Measurements from ENCODE around the gene SNX25. TPM values are rescaled to one million over a fixed set of nuclear protein-coding genes. Genes with fewer than 3 reads are reported as not detected.

The SNX25 gene
- total and polyA plus RNA-seq, 4 donors: 18.3 to 33.5 (median 24.8) TPM

DNA sequence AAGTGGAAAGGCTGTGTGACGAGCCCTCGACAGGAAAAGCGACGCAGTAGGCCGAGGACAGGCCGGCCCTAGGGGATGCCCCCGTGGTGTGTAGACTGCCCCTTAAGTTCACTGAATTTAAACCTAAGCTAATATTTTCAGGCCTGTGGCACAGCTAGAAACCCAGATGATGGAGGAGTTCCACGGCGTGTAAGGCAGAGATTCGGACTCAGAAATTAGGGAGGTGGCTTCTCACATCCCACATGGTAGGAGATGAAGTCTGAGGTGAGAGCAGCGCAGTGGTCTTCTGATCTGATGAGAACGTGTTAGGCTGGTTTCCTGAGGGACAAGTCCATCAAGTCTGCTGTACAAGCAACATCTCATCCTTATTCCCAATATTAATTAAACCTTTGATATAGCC lies 178.6 kb downstream of the SNX25 start:
- Histone ChIP-seq H3K27me3 (ENCODE audit: control insufficient read depth, insufficient read depth, low read length) (no peaks in the 10 kb centered on the region), H3K36me3 (ENCODE audit: control insufficient read depth, insufficient read depth, low read length) (peaks cover 5% of the 10 kb centered on the region), H3K9me3 (ENCODE audit: control insufficient read depth, insufficient read depth, low read length) (no peaks in the 10 kb centered on the region), H3K4me3 (ENCODE audit: low read depth, low read length) (no peak overlapping the region), H3K4me1 (ENCODE audit: control insufficient read depth, insufficient read depth, low read length) (no peaks in the 10 kb centered on the region), H3K27ac (ENCODE audit: low read depth, low read length) (no peak overlapping the region)
- DNase-seq (ENCODE audit: low read depth in 4 of 6, low spot score in 6 of 6): no peak
- WGBS (ENCODE audit: insufficient coverage): 96% methylated on average over 4 of the region's 12 CpGs

DNA sequence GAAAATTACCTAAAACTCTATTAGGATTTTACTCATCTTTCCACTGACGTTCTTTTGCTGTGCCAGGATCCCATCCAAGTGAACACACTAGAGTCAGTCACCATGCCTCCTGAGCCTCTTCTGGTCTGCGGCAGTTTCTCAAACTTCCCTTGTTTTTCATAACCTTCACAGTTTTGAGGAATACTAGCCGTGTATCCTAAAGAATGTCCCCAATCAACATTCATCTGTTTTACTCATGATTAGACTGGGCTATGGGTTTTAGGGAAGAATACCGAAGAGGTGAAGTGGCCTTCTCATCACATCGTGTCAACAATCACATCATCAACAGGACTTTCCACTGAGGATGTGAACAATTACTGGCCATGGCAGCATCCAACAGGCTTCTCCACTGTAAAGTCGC lies 181.5 kb downstream of the SNX25 start:
- no peaks in the 10 kb centered on the region for H3K9me3 ChIP-seq (ENCODE audit: control insufficient read depth, insufficient read depth, low read length)
- H3K4me3 ChIP-seq (ENCODE audit: low read depth, low read length): no peak overlapping the region
- H3K27ac ChIP-seq (ENCODE audit: low read depth, low read length): no peak overlapping the region
- no peaks in the 10 kb centered on the region for H3K27me3 ChIP-seq (ENCODE audit: control insufficient read depth, insufficient read depth, low read length)
- no peak for DNase-seq (ENCODE audit: low read depth in 4 of 6, low spot score in 6 of 6)
- H3K4me1 ChIP-seq (ENCODE audit: control insufficient read depth, insufficient read depth, low read length): no peaks in the 10 kb centered on the region
- peaks cover 5% of the 10 kb centered on the region for H3K36me3 ChIP-seq (ENCODE audit: control insufficient read depth, insufficient read depth, low read length)
- 88% methylated on average over 3 of the region's 6 CpGs for WGBS (ENCODE audit: insufficient coverage)

DNA sequence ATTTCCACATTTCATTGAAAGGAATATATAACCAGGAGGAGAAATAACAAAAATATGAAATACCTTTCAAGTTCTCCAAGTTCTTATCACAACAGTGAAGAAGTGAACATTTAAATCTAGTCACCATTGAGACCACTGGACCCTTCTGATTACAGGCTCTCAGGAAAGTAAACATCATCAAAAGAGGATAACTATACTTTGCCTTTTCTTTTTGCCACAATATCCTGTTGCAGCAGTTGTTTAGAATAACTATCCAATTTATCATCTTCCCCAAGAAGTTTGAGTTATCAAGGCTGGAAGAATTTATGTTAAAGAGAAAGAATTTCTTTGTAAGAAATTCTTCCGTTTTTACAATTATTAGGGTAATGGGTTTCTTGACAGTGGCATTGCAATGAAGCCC lies 182.8 kb downstream of the SNX25 start:
- no peak for DNase-seq (ENCODE audit: low read depth in 4 of 6, low spot score in 6 of 6)
- H3K27me3 ChIP-seq (ENCODE audit: control insufficient read depth, insufficient read depth, low read length): no peaks in the 10 kb centered on the region
- H3K27ac ChIP-seq (ENCODE audit: low read depth, low read length): no peak overlapping the region
- no peak overlapping the region for H3K4me3 ChIP-seq (ENCODE audit: low read depth, low read length)
- WGBS (ENCODE audit: insufficient coverage): no CpG with 5 or more reads among the region's 1 CpG
- peaks cover 5% of the 10 kb centered on the region for H3K36me3 ChIP-seq (ENCODE audit: control insufficient read depth, insufficient read depth, low read length)
- no peaks in the 10 kb centered on the region for H3K9me3 ChIP-seq (ENCODE audit: control insufficient read depth, insufficient read depth, low read length)
- peaks cover 7% of the 10 kb centered on the region for H3K4me1 ChIP-seq (ENCODE audit: control insufficient read depth, insufficient read depth, low read length)

DNA sequence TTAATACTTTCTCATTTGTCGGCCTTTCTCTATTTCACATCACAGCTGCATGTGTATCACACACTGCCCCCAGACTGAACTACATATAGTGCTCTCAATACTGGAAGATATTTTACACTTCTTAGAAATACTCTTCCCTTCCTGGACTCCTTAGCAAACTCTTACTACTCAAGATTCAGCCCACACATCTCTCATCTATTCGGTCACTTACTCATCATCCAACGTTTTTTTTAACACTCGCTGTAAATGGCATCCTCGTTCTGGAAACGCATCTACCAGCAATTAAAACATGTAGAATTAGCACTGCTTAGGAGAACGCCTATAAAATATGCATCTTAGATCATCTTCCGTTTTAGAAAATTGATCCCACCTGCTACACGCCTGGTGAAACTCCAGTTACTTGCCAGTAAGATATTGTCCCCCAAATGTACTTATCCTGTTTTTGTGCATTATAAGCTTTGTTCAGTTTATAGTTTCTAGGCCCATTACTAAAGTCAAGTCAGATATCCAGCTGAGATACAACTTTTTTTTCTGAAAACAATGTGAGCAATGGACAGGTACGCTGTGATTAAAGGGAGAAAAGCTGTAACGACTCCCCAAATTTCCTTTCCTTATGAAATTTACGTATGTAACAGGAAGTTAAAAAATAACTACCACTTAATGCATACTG lies 185.3 kb downstream of the SNX25 start:
- peak overlapping the region; percentile 99 for H3K27ac ChIP-seq (ENCODE audit: low read depth, low read length)
- WGBS (ENCODE audit: insufficient coverage): 57% methylated on average over 7 of the region's 12 CpGs
- DNase-seq (ENCODE audit: low read depth in 4 of 6, low spot score in 6 of 6): peak in 2 of 6 donors; percentile 20 to 29
- H3K27me3 ChIP-seq (ENCODE audit: control insufficient read depth, insufficient read depth, low read length): no peaks in the 10 kb centered on the region
- no peaks in the 10 kb centered on the region for H3K36me3 ChIP-seq (ENCODE audit: control insufficient read depth, insufficient read depth, low read length)
- H3K4me3 ChIP-seq (ENCODE audit: low read depth, low read length): peak overlapping the region; percentile 93
- peaks cover 11% of the 10 kb centered on the region for H3K4me1 ChIP-seq (ENCODE audit: control insufficient read depth, insufficient read depth, low read length)
- H3K9me3 ChIP-seq (ENCODE audit: control insufficient read depth, insufficient read depth, low read length): no peaks in the 10 kb centered on the region

DNA sequence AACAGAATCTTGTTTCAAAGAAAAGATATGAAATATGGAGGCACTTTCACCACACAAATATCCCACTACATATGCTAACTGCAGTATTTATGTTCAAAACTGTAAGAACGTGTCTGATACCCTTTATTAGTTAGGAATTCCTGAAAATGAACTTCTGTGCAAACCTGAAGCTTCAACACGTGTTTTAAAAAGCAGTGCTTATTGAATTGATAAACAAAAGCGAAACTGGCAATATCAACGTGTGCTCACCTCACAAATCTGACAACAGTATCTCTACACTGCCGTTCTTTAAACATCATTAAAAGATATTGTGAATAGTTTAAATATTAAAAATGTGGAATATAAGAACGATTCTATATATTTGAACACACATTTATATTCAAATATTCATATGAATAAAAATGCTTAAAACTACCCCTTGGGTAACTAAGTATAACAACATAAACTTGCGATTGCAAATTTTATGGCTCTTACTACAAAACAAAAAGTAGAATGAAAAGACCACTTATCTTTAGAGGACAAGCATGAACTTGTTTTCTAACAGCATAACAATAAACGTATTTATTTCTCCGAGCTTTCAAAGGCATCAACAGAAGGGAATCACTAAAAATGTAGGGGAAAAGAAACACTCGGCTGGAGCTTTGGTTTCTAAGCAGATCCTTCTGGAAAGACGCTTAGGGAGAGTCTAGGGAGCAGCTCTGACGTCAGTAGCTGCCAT lies 186.0 kb downstream of the SNX25 start, which contains the start of gene LRP2BP:
Gene LRP2BP, minus strand, starts transcription at position 687 of the 718 bp plus-strand sequence. CDS start 17,738 bp downstream, outside the sequence.
- Histone ChIP-seq H3K4me3 (ENCODE audit: low read depth, low read length) (peak within 1 kb of the TSS; percentile 93), H3K27ac (ENCODE audit: low read depth, low read length) (peak within 1 kb of the TSS; percentile 99), H3K9me3 (ENCODE audit: control insufficient read depth, insufficient read depth, low read length) (no peaks in the 10 kb centered on the region), H3K36me3 (ENCODE audit: control insufficient read depth, insufficient read depth, low read length) (no peaks in the 10 kb centered on the region), H3K27me3 (ENCODE audit: control insufficient read depth, insufficient read depth, low read length) (no peaks in the 10 kb centered on the region), H3K4me1 (ENCODE audit: control insufficient read depth, insufficient read depth, low read length) (peaks cover 11% of the 10 kb centered on the region)
- 7% methylated on average over 4 of the region's 12 CpGs for whole genome bisulfite sequencing (ENCODE audit: insufficient coverage)
- DNase-seq (ENCODE audit: low read depth in 4 of 6, low spot score in 6 of 6): peak in 4 of 6 donors; percentile 84 to 97 (median 90)

DNA sequence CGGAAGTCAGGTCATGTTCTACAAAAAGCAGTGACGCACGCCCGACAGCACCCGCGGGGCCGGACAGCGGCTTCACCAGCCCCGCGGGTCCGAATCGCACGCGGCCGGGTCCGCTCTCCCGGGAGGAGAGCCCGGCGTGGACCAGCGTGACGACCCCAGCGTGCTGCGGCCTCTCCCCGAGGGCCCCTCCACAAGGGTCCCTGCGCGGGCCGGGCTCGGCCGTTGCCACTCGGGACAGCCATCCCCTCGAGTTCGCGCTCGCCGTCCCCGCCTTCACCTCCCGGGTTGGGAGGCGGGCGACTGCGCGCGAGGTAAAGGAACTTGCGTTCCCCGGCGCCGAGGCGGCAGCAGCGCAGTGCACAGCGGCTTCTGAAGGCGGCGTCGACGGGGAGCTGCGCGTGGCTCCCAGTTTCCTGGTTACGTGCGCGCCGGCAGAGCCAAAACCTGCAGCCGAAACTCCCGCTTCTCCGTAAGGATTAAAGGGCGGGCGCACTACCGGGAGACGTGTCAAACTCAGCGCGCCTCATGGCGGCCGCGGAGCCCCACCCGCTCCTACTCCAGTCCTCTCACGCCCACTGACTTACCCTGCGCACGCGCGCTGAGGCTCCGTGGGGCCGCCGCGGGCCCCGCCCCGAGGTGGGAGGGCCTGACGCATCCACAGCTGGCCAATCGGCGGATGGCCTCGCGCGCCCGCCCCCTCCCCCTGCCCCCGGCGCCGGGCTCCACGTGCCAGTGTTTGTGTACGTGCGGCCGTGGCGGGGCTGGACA lies 186.7 kb downstream of the SNX25 start:
- WGBS (ENCODE audit: insufficient coverage): under 1% methylated on average over 98 of the region's 98 CpGs
- Histone ChIP-seq H3K36me3 (ENCODE audit: control insufficient read depth, insufficient read depth, low read length) (no peaks in the 10 kb centered on the region), H3K4me1 (ENCODE audit: control insufficient read depth, insufficient read depth, low read length) (peaks cover 11% of the 10 kb centered on the region), H3K9me3 (ENCODE audit: control insufficient read depth, insufficient read depth, low read length) (no peaks in the 10 kb centered on the region), H3K4me3 (ENCODE audit: low read depth, low read length) (peak overlapping the region; percentile 93), H3K27me3 (ENCODE audit: control insufficient read depth, insufficient read depth, low read length) (no peaks in the 10 kb centered on the region), H3K27ac (ENCODE audit: low read depth, low read length) (peak overlapping the region; percentile 99)
- peak; percentile 88 to 99 (median 94) for DNase-seq (ENCODE audit: low read depth in 4 of 6, low spot score in 6 of 6)

DNA sequence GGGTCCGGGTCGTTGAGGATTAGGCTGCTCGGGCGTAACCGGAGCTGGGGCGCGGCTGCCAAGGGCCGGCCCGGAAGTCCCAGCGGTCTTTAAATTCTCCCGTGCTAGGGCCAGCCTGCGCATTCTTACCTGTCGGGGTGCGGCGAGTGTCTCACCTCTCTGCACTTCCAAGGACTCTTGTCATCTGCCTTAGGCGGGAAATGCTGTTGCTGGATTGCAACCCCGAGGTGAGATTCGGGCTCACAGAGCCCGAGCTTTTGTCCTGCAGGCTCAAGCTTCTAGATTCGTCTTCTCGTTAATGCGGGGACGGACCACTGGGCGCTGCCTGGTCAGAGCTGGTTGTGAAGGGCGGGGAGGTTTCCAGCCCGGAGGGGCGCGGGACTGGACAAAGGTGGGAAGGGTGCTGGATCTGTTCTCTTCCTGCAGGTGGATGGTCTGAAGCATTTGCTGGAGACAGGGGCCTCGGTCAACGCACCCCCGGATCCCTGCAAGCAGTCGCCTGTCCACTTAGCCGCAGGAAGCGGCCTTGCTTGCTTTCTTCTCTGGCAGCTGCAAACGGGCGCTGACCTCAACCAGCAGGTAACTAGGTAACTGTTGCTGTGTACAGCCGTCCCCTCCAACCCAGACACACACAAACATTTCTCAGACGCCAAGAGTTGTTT lies 187.5 kb downstream of the SNX25 start, which contains the start of gene ANKRD37:
Gene ANKRD37, plus strand, starts transcription at position 118 of the 662 bp plus-strand sequence. Its CDS starts 83 bp downstream, at position 201.
- WGBS (ENCODE audit: insufficient coverage): 2% methylated on average over 37 of the region's 38 CpGs
- H3K4me1 ChIP-seq (ENCODE audit: control insufficient read depth, insufficient read depth, low read length): peaks cover 11% of the 10 kb centered on the region
- H3K9me3 ChIP-seq (ENCODE audit: control insufficient read depth, insufficient read depth, low read length): no peaks in the 10 kb centered on the region
- H3K27ac ChIP-seq (ENCODE audit: low read depth, low read length): peak within 1 kb of the TSS; percentile 99
- no peaks in the 10 kb centered on the region for H3K36me3 ChIP-seq (ENCODE audit: control insufficient read depth, insufficient read depth, low read length)
- peak in 4 of 6 donors; percentile 37 to 69 (median 46) for DNase-seq (ENCODE audit: low read depth in 4 of 6, low spot score in 6 of 6)
- H3K4me3 ChIP-seq (ENCODE audit: low read depth, low read length): peak within 1 kb of the TSS; percentile 93
- H3K27me3 ChIP-seq (ENCODE audit: control insufficient read depth, insufficient read depth, low read length): no peaks in the 10 kb centered on the region

DNA sequence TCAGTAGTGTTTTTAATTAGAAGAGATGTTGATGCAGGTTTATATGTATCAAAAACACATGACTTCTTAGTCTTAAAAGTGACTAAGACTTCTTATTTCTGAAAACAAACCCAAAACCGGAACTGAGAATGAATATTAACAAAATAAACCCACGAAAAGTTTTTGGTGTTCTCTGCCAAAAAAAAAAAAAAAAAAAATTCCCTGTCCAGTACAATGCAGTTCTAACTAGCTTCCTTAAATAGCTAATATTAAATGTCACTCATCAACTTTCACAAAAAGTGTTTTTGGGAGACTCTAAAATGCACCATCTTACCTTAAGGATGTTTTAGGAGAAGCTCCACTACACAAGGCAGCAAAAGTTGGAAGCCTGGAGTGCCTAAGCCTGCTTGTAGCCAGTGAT lies 189.2 kb downstream of the SNX25 start:
- peaks cover 11% of the 10 kb centered on the region for H3K4me1 ChIP-seq (ENCODE audit: control insufficient read depth, insufficient read depth, low read length)
- H3K27ac ChIP-seq (ENCODE audit: low read depth, low read length): no peak overlapping the region
- DNase-seq (ENCODE audit: low read depth in 4 of 6, low spot score in 6 of 6): no peak
- WGBS (ENCODE audit: insufficient coverage): no CpG with 5 or more reads among the region's 2 CpGs
- H3K4me3 ChIP-seq (ENCODE audit: low read depth, low read length): no peak overlapping the region
- H3K36me3 ChIP-seq (ENCODE audit: control insufficient read depth, insufficient read depth, low read length): peaks cover 5% of the 10 kb centered on the region
- H3K9me3 ChIP-seq (ENCODE audit: control insufficient read depth, insufficient read depth, low read length): no peaks in the 10 kb centered on the region
- no peaks in the 10 kb centered on the region for H3K27me3 ChIP-seq (ENCODE audit: control insufficient read depth, insufficient read depth, low read length)

DNA sequence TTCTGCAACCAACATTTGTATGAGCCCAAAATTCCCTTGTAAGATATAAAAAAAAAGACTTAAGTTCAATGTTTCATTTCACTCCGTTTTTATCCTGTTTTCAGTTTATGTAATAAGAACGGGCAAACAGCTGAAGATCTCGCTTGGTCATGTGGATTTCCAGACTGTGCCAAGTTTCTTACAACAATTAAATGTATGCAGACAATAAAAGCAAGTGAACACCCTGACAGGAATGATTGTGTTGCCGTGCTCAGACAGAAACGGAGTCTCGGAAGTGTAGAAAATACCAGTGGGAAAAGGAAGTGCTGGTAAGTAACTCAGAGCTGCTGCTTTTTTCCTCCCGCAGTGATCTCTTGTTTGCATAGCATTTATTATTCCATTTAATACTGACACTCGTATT lies 190.1 kb downstream of the SNX25 start:
- Histone ChIP-seq H3K27me3 (ENCODE audit: control insufficient read depth, insufficient read depth, low read length) (no peaks in the 10 kb centered on the region), H3K9me3 (ENCODE audit: control insufficient read depth, insufficient read depth, low read length) (no peaks in the 10 kb centered on the region), H3K4me1 (ENCODE audit: control insufficient read depth, insufficient read depth, low read length) (peaks cover 11% of the 10 kb centered on the region), H3K36me3 (ENCODE audit: control insufficient read depth, insufficient read depth, low read length) (peaks cover 13% of the 10 kb centered on the region), H3K27ac (ENCODE audit: low read depth, low read length) (no peak overlapping the region), H3K4me3 (ENCODE audit: low read depth, low read length) (no peak overlapping the region)
- WGBS (ENCODE audit: insufficient coverage): 42% methylated on average over 2 of the region's 8 CpGs
- peak in 1 of 6 donors; percentile 17 for DNase-seq (ENCODE audit: low read depth in 4 of 6, low spot score in 6 of 6)
